Measurements from ENCODE around the gene HCST.
A peak's percentile ranks its signal among the peaks of the same experiment; 100 is the strongest.

The HCST gene

DNA sequence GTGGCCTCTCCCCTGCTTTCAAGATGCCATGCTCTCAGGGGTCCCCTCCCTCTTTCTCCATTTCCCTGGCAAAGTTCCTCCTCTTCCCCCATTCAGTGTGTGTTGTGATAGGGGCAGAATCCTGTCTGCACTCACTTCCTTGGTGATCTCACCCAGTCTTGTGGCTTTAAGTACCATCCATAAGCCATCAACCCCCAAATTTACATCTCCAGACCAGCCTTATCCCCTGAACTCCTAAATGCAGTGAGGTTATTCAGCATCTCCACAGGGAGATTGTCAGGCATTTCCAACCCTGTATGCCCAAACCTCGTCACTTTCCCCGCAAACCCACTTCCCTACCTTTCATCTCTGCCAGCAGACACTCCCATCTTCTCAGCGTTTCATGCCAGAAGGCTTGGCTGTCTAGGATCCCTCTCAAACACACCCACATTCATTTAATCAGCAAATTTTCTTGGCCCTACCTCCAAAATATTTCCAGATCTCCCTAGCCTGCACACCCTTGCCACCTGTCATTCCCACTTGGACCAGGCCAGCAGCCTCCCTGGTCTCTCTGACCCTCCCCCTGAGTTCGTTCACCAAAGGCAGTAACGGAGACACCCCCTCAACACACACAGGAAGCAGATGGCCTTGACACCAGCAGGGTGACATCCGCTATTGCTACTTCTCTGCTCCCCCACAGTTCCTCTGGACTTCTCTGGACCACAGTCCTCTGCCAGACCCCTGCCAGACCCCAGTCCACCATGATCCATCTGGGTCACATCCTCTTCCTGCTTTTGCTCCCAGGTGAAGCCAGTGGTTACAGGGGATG is at the start of gene HCST (continued):
- no peak for TF ChIP-seq YY1 (tag by site-specific recombination; IDR thresholded peaks at IDR 0.05)
- peak; percentile 31; the same call in 1 of the 2 replicates for TF ChIP-seq ZBTB17 (tag by site-specific recombination; IDR thresholded peaks at IDR 0.05)
- no peak for TF ChIP-seq EGR2 (tag by site-specific recombination; IDR thresholded peaks at IDR 0.05; ENCODE audit: low read depth)
- no peak for TF ChIP-seq ZNF114 (tag by site-specific recombination; IDR thresholded peaks at IDR 0.05)
- TF ChIP-seq, protein P1, sequence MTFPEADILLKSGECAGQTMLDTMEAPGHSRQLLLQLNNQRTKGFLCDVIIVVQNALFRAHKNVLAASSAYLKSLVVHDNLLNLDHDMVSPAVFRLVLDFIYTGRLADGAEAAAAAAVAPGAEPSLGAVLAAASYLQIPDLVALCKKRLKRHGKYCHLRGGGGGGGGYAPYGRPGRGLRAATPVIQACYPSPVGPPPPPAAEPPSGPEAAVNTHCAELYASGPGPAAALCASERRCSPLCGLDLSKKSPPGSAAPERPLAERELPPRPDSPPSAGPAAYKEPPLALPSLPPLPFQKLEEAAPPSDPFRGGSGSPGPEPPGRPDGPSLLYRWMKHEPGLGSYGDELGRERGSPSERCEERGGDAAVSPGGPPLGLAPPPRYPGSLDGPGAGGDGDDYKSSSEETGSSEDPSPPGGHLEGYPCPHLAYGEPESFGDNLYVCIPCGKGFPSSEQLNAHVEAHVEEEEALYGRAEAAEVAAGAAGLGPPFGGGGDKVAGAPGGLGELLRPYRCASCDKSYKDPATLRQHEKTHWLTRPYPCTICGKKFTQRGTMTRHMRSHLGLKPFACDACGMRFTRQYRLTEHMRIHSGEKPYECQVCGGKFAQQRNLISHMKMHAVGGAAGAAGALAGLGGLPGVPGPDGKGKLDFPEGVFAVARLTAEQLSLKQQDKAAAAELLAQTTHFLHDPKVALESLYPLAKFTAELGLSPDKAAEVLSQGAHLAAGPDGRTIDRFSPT (tag by site-specific recombination; IDR thresholded peaks at IDR 0.05): no peak; the same call in 1 of the 2 replicates
- TF ChIP-seq ZNF335 (tag by site-specific recombination; conservative IDR thresholded peaks at IDR 0.05): peak; percentile 44
- no peak for TF ChIP-seq RBAK (tag by site-specific recombination; IDR thresholded peaks at IDR 0.05)
- TF ChIP-seq ZFP41 (tag by site-specific recombination; IDR thresholded peaks at IDR 0.05; ENCODE audit: borderline replicate concordance): no peak
- no peak for TF ChIP-seq ZNF555 (tag by site-specific recombination; conservative IDR thresholded peaks at IDR 0.05)
- TF ChIP-seq, protein P2, sequence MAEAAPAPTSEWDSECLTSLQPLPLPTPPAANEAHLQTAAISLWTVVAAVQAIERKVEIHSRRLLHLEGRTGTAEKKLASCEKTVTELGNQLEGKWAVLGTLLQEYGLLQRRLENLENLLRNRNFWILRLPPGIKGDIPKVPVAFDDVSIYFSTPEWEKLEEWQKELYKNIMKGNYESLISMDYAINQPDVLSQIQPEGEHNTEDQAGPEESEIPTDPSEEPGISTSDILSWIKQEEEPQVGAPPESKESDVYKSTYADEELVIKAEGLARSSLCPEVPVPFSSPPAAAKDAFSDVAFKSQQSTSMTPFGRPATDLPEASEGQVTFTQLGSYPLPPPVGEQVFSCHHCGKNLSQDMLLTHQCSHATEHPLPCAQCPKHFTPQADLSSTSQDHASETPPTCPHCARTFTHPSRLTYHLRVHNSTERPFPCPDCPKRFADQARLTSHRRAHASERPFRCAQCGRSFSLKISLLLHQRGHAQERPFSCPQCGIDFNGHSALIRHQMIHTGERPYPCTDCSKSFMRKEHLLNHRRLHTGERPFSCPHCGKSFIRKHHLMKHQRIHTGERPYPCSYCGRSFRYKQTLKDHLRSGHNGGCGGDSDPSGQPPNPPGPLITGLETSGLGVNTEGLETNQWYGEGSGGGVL (tag by site-specific recombination; IDR thresholded peaks at IDR 0.05): peak; percentile 48; the same call in 1 of the 2 replicates
- no peak for TF ChIP-seq ZNF248 (tag by site-specific recombination; IDR thresholded peaks at IDR 0.05)
- no peak for TF ChIP-seq KLF8 (tag by site-specific recombination; IDR thresholded peaks at IDR 0.05)
- no peak for TF ChIP-seq ZNF544 (tag by site-specific recombination; IDR thresholded peaks at IDR 0.05)
- TF ChIP-seq, protein P3, sequence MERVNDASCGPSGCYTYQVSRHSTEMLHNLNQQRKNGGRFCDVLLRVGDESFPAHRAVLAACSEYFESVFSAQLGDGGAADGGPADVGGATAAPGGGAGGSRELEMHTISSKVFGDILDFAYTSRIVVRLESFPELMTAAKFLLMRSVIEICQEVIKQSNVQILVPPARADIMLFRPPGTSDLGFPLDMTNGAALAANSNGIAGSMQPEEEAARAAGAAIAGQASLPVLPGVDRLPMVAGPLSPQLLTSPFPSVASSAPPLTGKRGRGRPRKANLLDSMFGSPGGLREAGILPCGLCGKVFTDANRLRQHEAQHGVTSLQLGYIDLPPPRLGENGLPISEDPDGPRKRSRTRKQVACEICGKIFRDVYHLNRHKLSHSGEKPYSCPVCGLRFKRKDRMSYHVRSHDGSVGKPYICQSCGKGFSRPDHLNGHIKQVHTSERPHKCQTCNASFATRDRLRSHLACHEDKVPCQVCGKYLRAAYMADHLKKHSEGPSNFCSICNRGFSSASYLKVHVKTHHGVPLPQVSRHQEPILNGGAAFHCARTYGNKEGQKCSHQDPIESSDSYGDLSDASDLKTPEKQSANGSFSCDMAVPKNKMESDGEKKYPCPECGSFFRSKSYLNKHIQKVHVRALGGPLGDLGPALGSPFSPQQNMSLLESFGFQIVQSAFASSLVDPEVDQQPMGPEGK (tag by site-specific recombination; IDR thresholded peaks at IDR 0.05): peak; percentile 63
- peak; percentile 40; the same call in 1 of the 2 replicates for TF ChIP-seq IKZF3 (tag by site-specific recombination; IDR thresholded peaks at IDR 0.05)
- TF ChIP-seq FEZF1 (tag by site-specific recombination; IDR thresholded peaks at IDR 0.05): no peak
- TF ChIP-seq ZNF140 (tag by site-specific recombination; IDR thresholded peaks at IDR 0.05): no peak
- TF ChIP-seq, protein P4, sequence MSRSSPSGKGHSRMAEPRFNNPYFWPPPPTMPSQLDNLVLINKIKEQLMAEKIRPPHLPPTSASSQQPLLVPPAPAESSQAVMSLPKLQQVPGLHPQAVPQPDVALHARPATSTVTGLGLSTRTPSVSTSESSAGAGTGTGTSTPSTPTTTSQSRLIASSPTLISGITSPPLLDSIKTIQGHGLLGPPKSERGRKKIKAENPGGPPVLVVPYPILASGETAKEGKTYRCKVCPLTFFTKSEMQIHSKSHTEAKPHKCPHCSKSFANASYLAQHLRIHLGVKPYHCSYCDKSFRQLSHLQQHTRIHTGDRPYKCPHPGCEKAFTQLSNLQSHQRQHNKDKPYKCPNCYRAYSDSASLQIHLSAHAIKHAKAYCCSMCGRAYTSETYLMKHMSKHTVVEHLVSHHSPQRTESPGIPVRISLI (tag by site-specific recombination; IDR thresholded peaks at IDR 0.05): no peak
- TF ChIP-seq ZNF266 (tag by site-specific recombination; IDR thresholded peaks at IDR 0.05; ENCODE audit: low read depth): no peak
- TF ChIP-seq ZNF629 (tag by site-specific recombination; IDR thresholded peaks at IDR 0.05): 0 out of 2 replicates have a peak, but pooled peaks have one; percentile 19
- no peak for TF ChIP-seq ZNF174 (tag by site-specific recombination; IDR thresholded peaks at IDR 0.05)
- TF ChIP-seq, protein P5, sequence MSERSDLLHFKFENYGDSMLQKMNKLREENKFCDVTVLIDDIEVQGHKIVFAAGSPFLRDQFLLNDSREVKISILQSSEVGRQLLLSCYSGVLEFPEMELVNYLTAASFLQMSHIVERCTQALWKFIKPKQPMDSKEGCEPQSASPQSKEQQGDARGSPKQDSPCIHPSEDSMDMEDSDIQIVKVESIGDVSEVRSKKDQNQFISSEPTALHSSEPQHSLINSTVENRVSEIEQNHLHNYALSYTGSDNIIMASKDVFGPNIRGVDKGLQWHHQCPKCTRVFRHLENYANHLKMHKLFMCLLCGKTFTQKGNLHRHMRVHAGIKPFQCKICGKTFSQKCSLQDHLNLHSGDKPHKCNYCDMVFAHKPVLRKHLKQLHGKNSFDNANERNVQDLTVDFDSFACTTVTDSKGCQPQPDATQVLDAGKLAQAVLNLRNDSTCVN (tag by site-specific recombination; optimal IDR thresholded peaks at IDR 0.05): peak; percentile 15
- peak; percentile 58; the same call in 1 of the 2 replicates for TF ChIP-seq ZBTB20 (tag by site-specific recombination; IDR thresholded peaks at IDR 0.05)
- peak; percentile 12; the same call in 1 of the 2 replicates for TF ChIP-seq KLF1 (tag by site-specific recombination; IDR thresholded peaks at IDR 0.05)
- TF ChIP-seq ZSCAN30 (tag by site-specific recombination; IDR thresholded peaks at IDR 0.05): no peak
- TF ChIP-seq, protein P6, sequence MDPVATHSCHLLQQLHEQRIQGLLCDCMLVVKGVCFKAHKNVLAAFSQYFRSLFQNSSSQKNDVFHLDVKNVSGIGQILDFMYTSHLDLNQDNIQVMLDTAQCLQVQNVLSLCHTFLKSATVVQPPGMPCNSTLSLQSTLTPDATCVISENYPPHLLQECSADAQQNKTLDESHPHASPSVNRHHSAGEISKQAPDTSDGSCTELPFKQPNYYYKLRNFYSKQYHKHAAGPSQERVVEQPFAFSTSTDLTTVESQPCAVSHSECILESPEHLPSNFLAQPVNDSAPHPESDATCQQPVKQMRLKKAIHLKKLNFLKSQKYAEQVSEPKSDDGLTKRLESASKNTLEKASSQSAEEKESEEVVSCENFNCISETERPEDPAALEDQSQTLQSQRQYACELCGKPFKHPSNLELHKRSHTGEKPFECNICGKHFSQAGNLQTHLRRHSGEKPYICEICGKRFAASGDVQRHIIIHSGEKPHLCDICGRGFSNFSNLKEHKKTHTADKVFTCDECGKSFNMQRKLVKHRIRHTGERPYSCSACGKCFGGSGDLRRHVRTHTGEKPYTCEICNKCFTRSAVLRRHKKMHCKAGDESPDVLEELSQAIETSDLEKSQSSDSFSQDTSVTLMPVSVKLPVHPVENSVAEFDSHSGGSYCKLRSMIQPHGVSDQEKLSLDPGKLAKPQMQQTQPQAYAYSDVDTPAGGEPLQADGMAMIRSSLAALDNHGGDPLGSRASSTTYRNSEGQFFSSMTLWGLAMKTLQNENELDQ (tag by site-specific recombination; IDR thresholded peaks at IDR 0.05; ENCODE audit: low read depth): no peak
- peak; percentile 43; the same call in 1 of the 2 replicates for TF ChIP-seq KLF9 (tag by site-specific recombination; IDR thresholded peaks at IDR 0.05; ENCODE audit: low read depth)

All from HEK293 (cell line).